ENCODE results near the gene C5orf52. TPM values are rescaled to one million over a fixed set of nuclear protein-coding genes. Genes with fewer than 3 reads are reported as not detected.
A peak's percentile ranks its signal among the peaks of the same experiment; 100 is the strongest.

The C5orf52 gene
- total RNA-seq, 1 experiment from 2014 or later: 0.84 TPM

DNA sequence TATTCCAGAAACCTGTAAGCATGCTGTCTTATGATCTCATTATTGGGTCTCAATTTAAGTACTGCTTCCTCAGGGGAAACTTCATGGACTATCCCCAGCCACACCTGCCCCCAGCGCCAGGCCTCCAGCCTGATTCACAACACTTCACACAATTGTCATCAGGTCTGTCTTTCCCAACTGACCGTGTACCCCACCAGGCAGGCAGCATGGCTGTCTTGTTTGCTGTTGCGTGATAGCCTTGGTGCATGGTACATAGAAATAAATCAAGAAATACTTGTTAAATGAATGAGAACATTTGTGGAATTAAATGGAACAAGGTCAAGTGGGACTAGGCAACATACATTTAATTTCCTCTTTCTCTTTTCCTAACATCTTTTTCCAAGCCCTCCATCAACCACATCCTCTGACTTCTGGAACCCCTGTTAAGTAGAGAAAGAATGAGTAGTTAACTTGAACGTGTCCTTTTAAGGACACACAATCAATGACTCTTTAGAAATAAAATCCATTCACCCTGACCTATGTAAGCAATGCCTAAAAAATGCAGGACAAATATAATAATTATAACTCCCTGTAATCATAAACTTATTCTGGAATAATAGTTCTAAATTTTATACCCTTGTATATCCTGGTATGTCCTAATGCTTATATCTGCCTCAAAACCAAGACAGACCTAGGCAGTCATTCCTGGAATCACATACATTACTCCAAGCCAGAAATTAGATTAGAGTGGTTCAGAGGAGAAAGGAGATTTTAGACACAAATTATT is 42.7 kb downstream of the C5orf52 start:
- TF ChIP-seq EZH2phosphoT487 (IDR thresholded peaks at IDR 0.05; ENCODE audit: borderline replicate concordance, low read length) (no peak), EZH2 (IDR thresholded peaks at IDR 0.05; ENCODE audit: low read length, unreplicated experiment) (no peak)
- TF ChIP-seq, protein P1, sequence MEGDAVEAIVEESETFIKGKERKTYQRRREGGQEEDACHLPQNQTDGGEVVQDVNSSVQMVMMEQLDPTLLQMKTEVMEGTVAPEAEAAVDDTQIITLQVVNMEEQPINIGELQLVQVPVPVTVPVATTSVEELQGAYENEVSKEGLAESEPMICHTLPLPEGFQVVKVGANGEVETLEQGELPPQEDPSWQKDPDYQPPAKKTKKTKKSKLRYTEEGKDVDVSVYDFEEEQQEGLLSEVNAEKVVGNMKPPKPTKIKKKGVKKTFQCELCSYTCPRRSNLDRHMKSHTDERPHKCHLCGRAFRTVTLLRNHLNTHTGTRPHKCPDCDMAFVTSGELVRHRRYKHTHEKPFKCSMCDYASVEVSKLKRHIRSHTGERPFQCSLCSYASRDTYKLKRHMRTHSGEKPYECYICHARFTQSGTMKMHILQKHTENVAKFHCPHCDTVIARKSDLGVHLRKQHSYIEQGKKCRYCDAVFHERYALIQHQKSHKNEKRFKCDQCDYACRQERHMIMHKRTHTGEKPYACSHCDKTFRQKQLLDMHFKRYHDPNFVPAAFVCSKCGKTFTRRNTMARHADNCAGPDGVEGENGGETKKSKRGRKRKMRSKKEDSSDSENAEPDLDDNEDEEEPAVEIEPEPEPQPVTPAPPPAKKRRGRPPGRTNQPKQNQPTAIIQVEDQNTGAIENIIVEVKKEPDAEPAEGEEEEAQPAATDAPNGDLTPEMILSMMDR (conservative IDR thresholded peaks at IDR 0.05; ENCODE audit: low read depth, low read length): no peak
- BruUV-seq (replicated peaks): no TSS peak
- no peaks in the 10 kb centered on the region for H3K79me2 ChIP-seq (ENCODE audit: low read length)
- H3K27ac ChIP-seq (ENCODE audit: low read length): peak overlapping the region; percentile 2; the same call in 1 of the 2 replicates
- ATAC-seq: no peak
- DNase-seq: no peak
- H3K4me1 ChIP-seq (ENCODE audit: insufficient read depth, low read length): peaks cover 40% of the 10 kb centered on the region
- H3K9me3 ChIP-seq (ENCODE audit: low read length): no peaks in the 10 kb centered on the region
- H3K27me3 ChIP-seq (ENCODE audit: low read length): no peaks in the 10 kb centered on the region
- ChIA-PET POLR2A (ENCODE audit: unreplicated experiment) (no interaction called here), CTCF (no interaction called here)
- H3K9me2 ChIP-seq (replicated peaks; ENCODE audit: low read length): no peaks in the 10 kb centered on the region
- H3K4me3 ChIP-seq (ENCODE audit: low read length): no peak overlapping the region
- H3K36me3 ChIP-seq (ENCODE audit: low read depth, low read length): no peaks in the 10 kb centered on the region
- no peaks in the 10 kb centered on the region for H4K20me1 ChIP-seq (ENCODE audit: low read length)
- H3K9ac ChIP-seq (ENCODE audit: low read length): no peak overlapping the region
- intact Hi-C loops (cut with micrococcal nuclease): no loop called here
- H2AFZ ChIP-seq (ENCODE audit: low read length): no peak overlapping the region
- no peak overlapping the region for H3K4me2 ChIP-seq (ENCODE audit: low read length)
- no peaks in the 10 kb centered on the region for H3F3A ChIP-seq (ENCODE audit: low read length, unreplicated experiment)

DNA sequence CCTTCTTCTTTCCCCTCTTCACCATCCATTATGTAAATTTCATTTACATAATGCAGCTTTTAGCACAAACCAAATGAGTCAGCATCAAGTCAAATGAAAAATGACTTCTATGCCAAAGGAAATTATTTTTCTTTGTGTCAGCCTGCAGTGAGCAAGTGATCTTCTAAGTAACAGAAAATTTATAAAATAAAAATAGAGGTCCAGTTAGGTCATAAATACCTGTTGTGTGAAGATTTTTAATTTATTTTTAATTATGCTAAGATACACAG is 43.2 kb downstream of the C5orf52 start:
- Histone ChIP-seq H3K9me2 (replicated peaks; ENCODE audit: low read length) (no peaks in the 10 kb centered on the region), H3K4me3 (ENCODE audit: low read length) (no peak overlapping the region), H3K27me3 (ENCODE audit: low read length) (no peaks in the 10 kb centered on the region), H3K27ac (ENCODE audit: low read length) (peak overlapping the region; percentile 2; the same call in 1 of the 2 replicates), H3K4me1 (ENCODE audit: insufficient read depth, low read length) (peaks cover 40% of the 10 kb centered on the region), H3K9ac (ENCODE audit: low read length) (no peak overlapping the region), H3K79me2 (ENCODE audit: low read length) (no peaks in the 10 kb centered on the region), H3F3A (ENCODE audit: low read length, unreplicated experiment) (no peaks in the 10 kb centered on the region), H3K9me3 (ENCODE audit: low read length) (no peaks in the 10 kb centered on the region), H2AFZ (ENCODE audit: low read length) (no peak overlapping the region), H3K36me3 (ENCODE audit: low read depth, low read length) (no peaks in the 10 kb centered on the region), H4K20me1 (ENCODE audit: low read length) (no peaks in the 10 kb centered on the region), H3K4me2 (ENCODE audit: low read length) (no peak overlapping the region)
- CTCF ChIA-PET: no interaction called here
- DNase-seq: peak; percentile 21
- ATAC-seq: no peak
- BruUV-seq (replicated peaks): no TSS peak
- intact Hi-C loops (cut with micrococcal nuclease): no loop called here
- TF ChIP-seq EZH2phosphoT487 (IDR thresholded peaks at IDR 0.05; ENCODE audit: borderline replicate concordance, low read length): no peak
- TF ChIP-seq, protein P1 (conservative IDR thresholded peaks at IDR 0.05; ENCODE audit: low read depth, low read length): no peak
- no peak for TF ChIP-seq EZH2 (IDR thresholded peaks at IDR 0.05; ENCODE audit: low read length, unreplicated experiment)
- POLR2A ChIA-PET (ENCODE audit: unreplicated experiment): no interaction called here

DNA sequence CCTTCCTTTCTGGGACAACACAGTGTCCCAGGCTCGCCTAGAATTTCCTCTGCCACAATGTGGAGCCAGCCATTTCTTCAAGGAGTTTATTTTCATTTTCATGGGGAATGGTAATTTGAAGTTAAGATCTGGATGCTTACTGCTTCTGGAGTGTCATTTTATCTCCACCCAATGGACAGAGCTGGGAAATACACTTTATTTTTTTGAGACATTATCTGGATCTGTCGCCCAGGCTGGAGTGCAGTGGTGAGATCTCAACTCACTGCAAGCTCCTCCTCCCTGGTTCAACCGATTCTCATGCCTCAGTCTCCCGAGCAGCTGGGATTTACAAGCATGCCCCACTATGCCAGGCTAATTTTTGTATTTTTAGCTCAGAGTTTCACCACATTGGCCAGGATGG is 47.2 kb downstream of the C5orf52 start:
- BruUV-seq (replicated peaks): no TSS peak
- H3K36me3 ChIP-seq (ENCODE audit: low read depth, low read length): no peaks in the 10 kb centered on the region
- no peaks in the 10 kb centered on the region for H3K9me3 ChIP-seq (ENCODE audit: low read length)
- peak; percentile 92 for DNase-seq
- no peaks in the 10 kb centered on the region for H3K79me2 ChIP-seq (ENCODE audit: low read length)
- H4K20me1 ChIP-seq (ENCODE audit: low read length): no peaks in the 10 kb centered on the region
- no peaks in the 10 kb centered on the region for H3K27me3 ChIP-seq (ENCODE audit: low read length)
- CTCF ChIA-PET: interaction anchor here (0.5 to 1.2 kb wide), 12 partner anchors 25 to 458 kb away, joined by 3 to 9 read pairs (median 3); partner anchors contain the start of gene LSM11
- peak overlapping the region; percentile 8 for H2AFZ ChIP-seq (ENCODE audit: low read length)
- H3K27ac ChIP-seq (ENCODE audit: low read length): peak overlapping the region; percentile 58
- H3K4me3 ChIP-seq (ENCODE audit: low read length): no peak overlapping the region
- H3K4me1 ChIP-seq (ENCODE audit: insufficient read depth, low read length): peaks cover 20% of the 10 kb centered on the region
- POLR2A ChIA-PET (ENCODE audit: unreplicated experiment): interaction anchor here (0.6 to 0.7 kb wide), 2 partner anchors 106 to 207 kb away, joined by 3 to 6 read pairs; no protein-coding TSS in a partner anchor
- H3K9ac ChIP-seq (ENCODE audit: low read length): peak overlapping the region; percentile 63
- intact Hi-C loops (cut with micrococcal nuclease): loop anchor here (1.0 to 2.0 kb wide), 8 partner anchors 49 to 390 kb away; partner anchors contain the start of gene ADAM19
- peak; percentile 97 for ATAC-seq
- TF ChIP-seq EZH2 (IDR thresholded peaks at IDR 0.05; ENCODE audit: low read length, unreplicated experiment): no peak
- TF ChIP-seq, protein P1 (conservative IDR thresholded peaks at IDR 0.05; ENCODE audit: low read depth, low read length): peak; percentile 90
- no peaks in the 10 kb centered on the region for H3F3A ChIP-seq (ENCODE audit: low read length, unreplicated experiment)
- H3K4me2 ChIP-seq (ENCODE audit: low read length): peak overlapping the region; percentile 28
- H3K9me2 ChIP-seq (replicated peaks; ENCODE audit: low read length): no peaks in the 10 kb centered on the region
